H1 (cell line): ENCODE measurements around the gene PLCB1. TPM values are rescaled to one million over a fixed set of nuclear protein-coding genes. Genes with fewer than 3 reads are reported as not detected.

ENCODE experiments used
- CTCF ChIA-PET: fragments of 300-600 bp; sonication (Branson Sonifier 250); formaldehyde crosslinking; loops from one replicate; lab custom pipeline; 2021; ENCODE audit not compliant: partially characterized antibody; lab: Charles Lee
- POLR2A ChIA-PET: fragments of 300-600 bp; sonication (Branson Sonifier 250); formaldehyde crosslinking; loops from one replicate; lab custom pipeline; 2021; ENCODE audit warnings: inconsistent platforms; ENCODE audit not compliant: partially characterized antibody; lab: Charles Lee
- DNase-seq, 2 experiments: peaks; one replicate each; pipeline versions ENCODE4 v3.0.0 to v3.0.0-alpha.2; 2010 to 2022; ENCODE audit warnings: low spot score in 2 of 2, low read depth in 1 of 2, mixed read lengths in 1 of 2
- FAIRE-seq: peaks from 2 replicates; lab custom pipeline; 2011; peaks lifted over from hg19 to GRCh38; lab: Jason Lieb, UNC
- H2AFZ ChIP-seq: 2 replicates; pipeline ENCODE4 v1.8.1; 2012; ENCODE audit warnings: low read length, inconsistent platforms
- H2AK5ac ChIP-seq: 2 replicates; pipeline ENCODE4 v1.6.1; 2013; ENCODE audit warnings: low read depth, low read length
- H2BK120ac ChIP-seq: replicated peaks from 2 replicates; pipeline ENCODE3; 2013; ENCODE audit warnings: low read depth, low read length, inconsistent platforms
- H2BK12ac ChIP-seq: 2 replicates; pipeline ENCODE4 v1.6.1; 2013; ENCODE audit warnings: low read depth, low read length
- H2BK15ac ChIP-seq: 2 replicates; pipeline ENCODE4 v1.6.1; 2013; ENCODE audit warnings: low read length
- H2BK20ac ChIP-seq: 2 replicates; pipeline ENCODE4 v1.6.1; 2013; ENCODE audit warnings: low read length
- H2BK5ac ChIP-seq: 2 replicates; pipeline ENCODE4 v1.6.1; 2013; ENCODE audit warnings: low read depth, low read length
- H3K14ac ChIP-seq: 2 replicates; pipeline ENCODE4 v1.6.1; 2013; ENCODE audit warnings: inconsistent platforms; ENCODE audit not compliant: insufficient read length
- H3K18ac ChIP-seq: 2 replicates; pipeline ENCODE4 v1.6.1; 2013; ENCODE audit warnings: low read length; ENCODE audit errors: extremely low read depth
- H3K23ac ChIP-seq: 2 replicates; pipeline ENCODE4 v1.6.1; 2013; ENCODE audit warnings: inconsistent platforms; ENCODE audit not compliant: insufficient read length
- H3K23me2 ChIP-seq: 2 replicates; pipeline ENCODE4 v1.6.1; 2013; ENCODE audit warnings: low read depth, low read length
- H3K27ac ChIP-seq: 2 replicates; pipeline ENCODE4 v1.6.1; 2011; ENCODE audit warnings: low read depth, low read length, inconsistent platforms
- H3K27me3 ChIP-seq, 4 experiments: replicated peaks in 1 of 4; 1 replicate in 1 of 4; 2 replicates in 3 of 4; pipeline versions ENCODE4 v1.6.1 to v1.8.1; 2011 to 2013; ENCODE audit warnings: low read length in 3 of 4, mild to moderate bottlenecking in 3 of 4, inconsistent platforms in 2 of 4, mixed read lengths in 2 of 4, moderate library complexity in 1 of 4; ENCODE audit not compliant: control insufficient read depth in 3 of 4, insufficient read depth in 3 of 4; ENCODE audit errors: extremely low read depth in 1 of 4
- H3K36me3 ChIP-seq, 4 experiments: 2 replicates each; pipeline versions ENCODE4 v1.6.1 to v1.8.1; 2011 to 2013; ENCODE audit warnings: mild to moderate bottlenecking in 4 of 4, low read length in 3 of 4, moderate library complexity in 2 of 4, control low read depth in 1 of 4, inconsistent platforms in 1 of 4; ENCODE audit not compliant: insufficient read depth in 4 of 4, control insufficient read depth in 2 of 4
- H3K4ac ChIP-seq: replicated peaks from 2 replicates; pipeline ENCODE3; 2013; ENCODE audit warnings: low read length, low read depth, mixed read lengths, inconsistent platforms; ENCODE audit not compliant: insufficient read length
- H3K4me1 ChIP-seq, 4 experiments: replicated peaks in 1 of 4; 1 replicate in 1 of 4; 2 replicates in 3 of 4; pipeline versions ENCODE4 v1.6.1 to v1.8.1; 2011 to 2013; ENCODE audit warnings: low read length in 3 of 4, inconsistent platforms in 2 of 4, mixed read lengths in 1 of 4; ENCODE audit not compliant: insufficient read depth in 4 of 4, control insufficient read depth in 3 of 4
- H3K4me2 ChIP-seq, 2 experiments: 2 replicates each; pipeline versions ENCODE4 v1.6.1 to v1.8.1; 2011 to 2013; ENCODE audit warnings: low read depth in 2 of 2, low read length in 2 of 2, control low read depth in 1 of 2, inconsistent platforms in 1 of 2, mild to moderate bottlenecking in 1 of 2; ENCODE audit not compliant: insufficient read depth in 1 of 2
- H3K4me3 ChIP-seq, 4 experiments: fragments of 200-600, 300-600 bp in 1 of 4; sonication (generic), shearing (Covaris generic), sonication (Bioruptor Twin) in 1 of 4; 2 replicates each; pipeline versions ENCODE4 v1.5.1 to v1.8.1; 2011 to 2016; ENCODE audit warnings: low read length in 4 of 4, low read depth in 3 of 4, control low read depth in 2 of 4, inconsistent platforms in 2 of 4, mild to moderate bottlenecking in 2 of 4, mixed read lengths in 1 of 4, moderate library complexity in 1 of 4; ENCODE audit not compliant: insufficient read depth in 2 of 4; ENCODE audit errors: extremely low read depth in 1 of 4
- H3K56ac ChIP-seq: replicated peaks from 2 replicates; pipeline ENCODE3; 2013; ENCODE audit warnings: low read depth, mild to moderate bottlenecking, mixed read lengths, low read length, inconsistent platforms; ENCODE audit not compliant: insufficient read length
- H3K79me1 ChIP-seq: 2 replicates; pipeline ENCODE4 v1.6.1; 2013; ENCODE audit warnings: low read depth, low read length, control low read depth
- H3K79me2 ChIP-seq, 2 experiments: 2 replicates each; pipeline versions ENCODE4 v1.6.1 to v1.8.1; 2012 to 2013; ENCODE audit warnings: low read length in 2 of 2, mild to moderate bottlenecking in 2 of 2, inconsistent platforms in 1 of 2; ENCODE audit not compliant: insufficient read depth in 2 of 2, control insufficient read depth in 1 of 2
- H3K9ac ChIP-seq, 4 experiments: replicated peaks in 1 of 4; 1 replicate in 1 of 4; 2 replicates in 3 of 4; pipeline versions ENCODE4 v1.6.1 to v1.8.1; 2011 to 2013; ENCODE audit warnings: low read depth in 3 of 4, low read length in 3 of 4, control low read depth in 2 of 4, mild to moderate bottlenecking in 2 of 4, moderate library complexity in 2 of 4, inconsistent platforms in 1 of 4; ENCODE audit errors: extremely low read depth in 1 of 4
- H3K9me3 ChIP-seq, 2 experiments: 2 replicates each; pipeline versions ENCODE4 v1.6.1 to v1.8.1; 2012 to 2013; ENCODE audit warnings: mild to moderate bottlenecking in 2 of 2, moderate library complexity in 2 of 2, control low read depth in 1 of 2, inconsistent platforms in 1 of 2, low read depth in 1 of 2, low read length in 1 of 2, mixed read lengths in 1 of 2; ENCODE audit not compliant: insufficient read depth in 2 of 2
- H4K20me1 ChIP-seq, 2 experiments: replicated peaks in 1 of 2; 2 replicates each; pipeline versions ENCODE3 to v1.8.1; 2011 to 2013; ENCODE audit warnings: inconsistent platforms in 2 of 2, low read length in 2 of 2, mild to moderate bottlenecking in 1 of 2; ENCODE audit not compliant: insufficient read depth in 2 of 2, control insufficient read depth in 1 of 2
- H4K5ac ChIP-seq: 2 replicates; pipeline ENCODE4 v1.6.1; 2013; ENCODE audit warnings: low read length, low read depth, mixed read lengths, inconsistent platforms; ENCODE audit not compliant: insufficient read length
- H4K8ac ChIP-seq: 2 replicates; pipeline ENCODE4 v1.8.0; 2013; ENCODE audit warnings: mild to moderate bottlenecking, moderate library complexity, low read length, inconsistent platforms; ENCODE audit not compliant: insufficient read depth; ENCODE audit errors: extremely low read depth
- H4K91ac ChIP-seq: replicated peaks from 2 replicates; pipeline ENCODE3; 2013; ENCODE audit warnings: low read length, mixed read lengths, inconsistent platforms; ENCODE audit not compliant: insufficient read length
- CTCF ChIP-seq, 3 experiments: IDR thresholded peaks; 1 replicate in 2 of 3; 2 replicates in 1 of 3; pipeline versions ENCODE4 v1.5.1 to v1.6.1; 2011; ENCODE audit warnings: low read length in 3 of 3, mild to moderate bottlenecking in 3 of 3, inconsistent platforms in 2 of 3, low read depth in 1 of 3, moderate library complexity in 1 of 3; ENCODE audit not compliant: insufficient read depth in 1 of 3; ENCODE audit errors: control extremely low read depth in 1 of 3
- E2F6 ChIP-seq: IDR thresholded peaks from 2 replicates; pipeline ENCODE4 v1.6.1; 2012; ENCODE audit warnings: inconsistent platforms
- RAD21 ChIP-seq, 2 experiments: IDR thresholded peaks in 1 of 2; conservative IDR thresholded peaks in 1 of 2; 2 replicates each; pipeline ENCODE4 v1.6.1; 2011; ENCODE audit warnings: low read depth in 2 of 2, low read length in 2 of 2, improper control_type of control experiment in 1 of 2, inconsistent platforms in 1 of 2, mild to moderate bottlenecking in 1 of 2, moderate library complexity in 1 of 2
- RXRA ChIP-seq: IDR thresholded peaks from 2 replicates; pipeline ENCODE4 v1.6.1; 2011; ENCODE audit warnings: low read depth, mild to moderate bottlenecking, low read length, moderate library complexity; ENCODE audit not compliant: insufficient read depth
- WGBS, 2 experiments: shearing (Covaris generic) in 1 of 2; methylation state at CpG; one replicate each; pipeline versions ENCODE4 v1.1.6 to v1.1.7; 2013 to 2015; ENCODE audit warnings: low lambda C conversion rate in 2 of 2, mixed read lengths in 2 of 2, inconsistent platforms in 1 of 2, low coverage in 1 of 2, missing lambda C conversion rate in 1 of 2; ENCODE audit not compliant: insufficient replicate concordance in 2 of 2, insufficient coverage in 1 of 2, insufficient read length in 1 of 2; ENCODE audit errors: extremely low coverage in 1 of 2, missing lambda C conversion rate in 1 of 2; 5-methylcytosine and 5-hydroxymethylcytosine counted together
- polyA plus RNA-seq, 7 experiments: library from polyadenylated mRNA; depleted of rRNA in 3 of 7; stranded (reverse) in 5 of 7; unstranded in 2 of 7; fragments of >200 nt in 5 of 7; fragments of 200-250 nt in 2 of 7; gene quantifications; 1 replicate in 5 of 7; 2 replicates in 1 of 7; 4 replicates in 1 of 7; pipeline versions ENCODE4 v1.2.1 to v1.2.3, GENCODE V29; 2011 to 2013; ENCODE audit warnings: missing spikeins in 2 of 7, mixed read lengths in 2 of 7
- total RNA-seq: library from RNA; stranded (reverse); fragmentation: NEBNext Ultra II Directional; extraction: Animal tissue kit (Norgen Biotek cat#: 25700); gene quantifications from 2 replicates; pipeline ENCODE4 v1.2.1, GENCODE V29; 2021

The PLCB1 gene
- total and polyA plus RNA-seq, 2 of the 8 experiments (the other 6 are each of a cell fraction or from before 2014, with no cell fraction given), result 2.6 to 9.1 TPM

GRCh38 chr20:8860011-8860495 is 728.0 kb downstream of the PLCB1 start:
- no peaks in the 10 kb centered on the region for H3K27me3 ChIP-seq
- no peaks in the 10 kb centered on the region for H3K23me2 ChIP-seq
- no peak overlapping the region for H2BK120ac ChIP-seq
- no peak overlapping the region for H3K23ac ChIP-seq
- H3K18ac ChIP-seq, result no peak overlapping the region
- DNase-seq (no peak), FAIRE-seq (no peak)
- ChIA-PET POLR2A (no interaction called here), CTCF (interaction anchor here (0.7 to 1.4 kb wide), 2 partner anchors 41 to 533 kb away, joined by 4 read pairs; no protein-coding TSS in a partner anchor)
- no peak overlapping the region for H2BK5ac ChIP-seq
- no peaks in the 10 kb centered on the region for H3K36me3 ChIP-seq
- no peak overlapping the region for H3K9ac ChIP-seq
- no peak overlapping the region for H2AK5ac ChIP-seq
- H3K79me1 ChIP-seq, result no peaks in the 10 kb centered on the region
- no peak overlapping the region for H3K27ac ChIP-seq
- H3K4me3 ChIP-seq, result no peak overlapping the region
- H4K91ac ChIP-seq, result no peak overlapping the region
- no peak overlapping the region for H2BK12ac ChIP-seq
- no peak overlapping the region for H3K14ac ChIP-seq
- peaks cover 0 to 3% (median 3%) of the 10 kb centered on the region in 4 experiments; a peak in 4 of 7 replicates for H3K4me1 ChIP-seq
- no peak overlapping the region for H3K56ac ChIP-seq
- 77% methylated on average over 2 of the region's 2 CpGs; no CpG with 5 or more reads in 1 of the 2 experiments for WGBS, 2 experiments
- no peak overlapping the region for H2BK15ac ChIP-seq
- H3K4ac ChIP-seq, result no peak overlapping the region
- H4K8ac ChIP-seq, result no peak overlapping the region
- no peaks in the 10 kb centered on the region for H4K20me1 ChIP-seq
- H3K4me2 ChIP-seq, result no peak overlapping the region
- H4K5ac ChIP-seq, result no peak overlapping the region
- no peak overlapping the region for H2BK20ac ChIP-seq
- H3K79me2 ChIP-seq, result no peaks in the 10 kb centered on the region
- no peak overlapping the region for H2AFZ ChIP-seq
- peaks cover 0 to 2% of the 10 kb centered on the region in 2 experiments; a peak in 1 of 4 replicates for H3K9me3 ChIP-seq
- TF ChIP-seq RAD21 (IDR thresholded peaks at IDR 0.05 in 1 of 2, conservative IDR thresholded peaks at IDR 0.05 in 1 of 2; ENCODE audit: low read depth in 2 of 2, low read length in 2 of 2) (no peak), RXRA (no peak), E2F6 (no peak), CTCF (IDR thresholded peaks at IDR 0.05; ENCODE audit: control extremely low read depth in 1 of 3, insufficient read depth in 1 of 3, low read depth in 1 of 3, low read length in 3 of 3) (no peak)
